Endothelial cell of umbilical vein (primary cell): ENCODE measurements around the gene MCC. TPM values are rescaled to one million over a fixed set of nuclear protein-coding genes. Genes with fewer than 3 reads are reported as not detected.
A peak's percentile ranks its signal among the peaks of the same experiment; 100 is the strongest.

Experiments used
- BruUV-seq: library from RNA; stranded (reverse); fragments of 400-500 nt; replicated peaks from 2 replicates; lab custom pipeline; 2021; lab: Mats Ljungman, UMichigan
- CTCF ChIA-PET: fragments of 300-600, 350-600 bp; sonication (Branson Sonifier 250); formaldehyde crosslinking; loops from one replicate; lab custom pipeline; 2021; ENCODE audit warnings: antibody characterized with exemption, inconsistent platforms; lab: Charles Lee
- POLR2A ChIA-PET: fragments of 300-600, 350-600 bp; sonication (Branson Sonifier 250); formaldehyde crosslinking; loops from one replicate; lab custom pipeline; 2021; ENCODE audit warnings: antibody characterized with exemption, inconsistent platforms; lab: Charles Lee
- DNase-seq: peaks from one replicate; pipeline ENCODE4 v3.0.0-alpha.2; 2011; ENCODE audit warnings: low read depth, low spot score
- FAIRE-seq: peaks from 2 replicates; lab custom pipeline; 2011; peaks lifted over from hg19 to GRCh38; lab: Jason Lieb, UNC
- H2AFZ ChIP-seq: 2 replicates; pipeline ENCODE4 v1.6.0; 2012; ENCODE audit warnings: low read depth, low read length, control low read depth, inconsistent platforms
- H3K27ac ChIP-seq: 2 replicates; pipeline ENCODE4 v1.5.1; 2011; ENCODE audit warnings: low read depth, mild to moderate bottlenecking, control low read depth, low read length, moderate library complexity; ENCODE audit not compliant: insufficient read depth
- H3K27me3 ChIP-seq, 2 experiments: 2 replicates each; pipeline versions ENCODE4 v1.6.0 to v1.6.1; 2011; ENCODE audit warnings: low read length in 2 of 2, mixed read lengths in 1 of 2; ENCODE audit not compliant: control insufficient read depth in 2 of 2, insufficient read depth in 2 of 2
- H3K36me3 ChIP-seq, 2 experiments: 2 replicates in 1 of 2; 3 replicates in 1 of 2; pipeline ENCODE4 v1.5.1; 2011; ENCODE audit warnings: low read length in 2 of 2, mild to moderate bottlenecking in 1 of 2, moderate library complexity in 1 of 2; ENCODE audit not compliant: control insufficient read depth in 2 of 2, insufficient read depth in 2 of 2; ENCODE audit errors: extremely low read depth in 1 of 2
- H3K4me1 ChIP-seq: 3 replicates; pipeline ENCODE4 v1.5.1; 2011; ENCODE audit warnings: mild to moderate bottlenecking, low read length; ENCODE audit not compliant: control insufficient read depth, insufficient read depth; ENCODE audit errors: extremely low read depth
- H3K4me2 ChIP-seq: 2 replicates; pipeline ENCODE4 v1.6.1; 2011; ENCODE audit warnings: low read length, control low read depth, mixed read lengths; ENCODE audit not compliant: insufficient read depth
- H3K4me3 ChIP-seq, 3 experiments: fragments of 200-600 bp in 1 of 3; sonication (generic), shearing (Covaris generic) in 1 of 3; replicated peaks in 1 of 3; 2 replicates each; pipeline ENCODE4 v1.5.1; 2011 to 2016; ENCODE audit warnings: control low read depth in 3 of 3, low read length in 3 of 3, mild to moderate bottlenecking in 2 of 3, inconsistent platforms in 1 of 3, low read depth in 1 of 3, moderate library complexity in 1 of 3; ENCODE audit not compliant: insufficient read depth in 1 of 3
- H3K79me2 ChIP-seq: 2 replicates; pipeline ENCODE4 v1.6.0; 2012; ENCODE audit warnings: low read length, inconsistent platforms; ENCODE audit not compliant: control insufficient read depth, insufficient read depth
- H3K9ac ChIP-seq: replicated peaks from 2 replicates; pipeline ENCODE3; 2011; ENCODE audit warnings: low read length, control low read depth; ENCODE audit not compliant: insufficient read depth; ENCODE audit errors: extremely low read depth
- H3K9me1 ChIP-seq: replicated peaks from 3 replicates; pipeline ENCODE4 v1.6.0; 2011; ENCODE audit warnings: mild to moderate bottlenecking, low read length; ENCODE audit not compliant: control insufficient read depth, insufficient read depth; ENCODE audit errors: extremely low read depth
- H3K9me3 ChIP-seq: replicated peaks from 2 replicates; pipeline ENCODE4 v1.5.1; 2012; ENCODE audit warnings: low read length, inconsistent platforms; ENCODE audit not compliant: control insufficient read depth, insufficient read depth
- H4K20me1 ChIP-seq: replicated peaks from 2 replicates; pipeline ENCODE3; 2011; ENCODE audit warnings: mild to moderate bottlenecking, low read length; ENCODE audit not compliant: control insufficient read depth, insufficient read depth; ENCODE audit errors: extremely low read depth
- EZH2 ChIP-seq: IDR thresholded peaks from 2 replicates; pipeline ENCODE4 v1.6.1; 2012; ENCODE audit warnings: borderline replicate concordance, low read depth, mild to moderate bottlenecking, moderate library complexity, low read length, inconsistent platforms; ENCODE audit not compliant: severe bottlenecking
- FOS ChIP-seq: IDR thresholded peaks from 2 replicates; pipeline ENCODE4 v1.6.1; 2011; ENCODE audit warnings: mild to moderate bottlenecking, low read length, moderate library complexity, borderline replicate concordance; ENCODE audit not compliant: insufficient read depth
- GATA2 ChIP-seq: IDR thresholded peaks from 2 replicates; pipeline ENCODE4 v1.7.0; 2011; ENCODE audit warnings: low read depth, mild to moderate bottlenecking, moderate library complexity, mixed read lengths, low read length; ENCODE audit not compliant: insufficient read length, insufficient read depth
- dilution Hi-C: fragments of 300-500 bp; cut with MboI; formaldehyde crosslinking; loops from one replicate; pipeline ENCODE4 v1.15.0; 2019; ENCODE audit warnings: low sequenced_read_pairs; ENCODE audit not compliant: extremely low pct_ligation_motif_present
- intact Hi-C: fragments of 100-400 bp; cut with micrococcal nuclease; formaldehyde crosslinking; loops from one replicate; pipeline ENCODE4 v1.10.0; 2022
- polyA plus RNA-seq, 4 experiments: library from polyadenylated mRNA; depleted of rRNA in 3 of 4; stranded (reverse) in 3 of 4; unstranded in 1 of 4; fragments of >200 nt; gene quantifications; 2 replicates each; pipeline versions ENCODE4 v1.2.1 to v1.2.3, GENCODE V29; 2011 to 2012; ENCODE audit warnings: missing spikeins in 1 of 4
- total RNA-seq: library from RNA; stranded (reverse); gene quantifications from 2 replicates; pipeline ENCODE4 v1.2.3, GENCODE V29; 2021
- TF ChIP-seq, protein P1 (sequence below), 2 donors: IDR thresholded peaks; 1 replicate in 1 of 2; 2 replicates in 1 of 2; pipeline ENCODE4 v1.5.1; 2011; ENCODE audit warnings: low read length in 2 of 2, mild to moderate bottlenecking in 2 of 2, moderate library complexity in 2 of 2, control low read depth in 1 of 2, inconsistent platforms in 1 of 2, low read depth in 1 of 2; ENCODE audit not compliant: insufficient read depth in 1 of 2; ENCODE audit errors: extremely low read depth in 1 of 2

The MCC gene
- total and polyA plus RNA-seq, 2 donors (not counting 3 experiments of a cell fraction or from before 2014, with no cell fraction given) = 6.9 to 27.5 TPM

DNA sequence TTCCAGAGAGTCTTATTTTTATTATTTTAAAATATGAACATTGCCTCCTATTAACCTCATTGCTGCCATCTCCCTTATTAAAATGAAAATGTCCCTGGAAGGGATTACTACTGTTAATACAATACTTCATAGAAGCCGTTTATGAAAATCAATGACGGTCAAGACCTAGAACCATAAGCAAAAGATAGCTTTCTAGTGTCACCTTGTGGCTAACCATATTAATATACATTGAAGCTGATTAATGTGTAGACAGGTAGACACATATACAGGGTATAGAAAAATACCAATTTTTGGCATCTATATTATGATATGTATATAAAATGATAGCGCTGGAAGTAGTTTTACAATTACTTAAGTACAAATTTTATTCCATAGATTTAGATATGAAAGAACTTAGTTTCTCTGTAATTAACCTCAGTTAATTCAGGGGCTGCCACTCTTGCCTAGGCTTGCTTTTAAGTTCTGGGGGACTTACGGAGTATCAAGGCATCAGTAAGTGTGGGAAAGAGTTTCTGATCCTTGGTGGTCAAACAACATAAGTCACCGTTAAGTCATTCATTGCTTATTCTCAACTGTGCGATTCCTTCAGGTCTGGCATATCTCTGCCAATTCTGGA is 22.7 kb upstream of the MCC start:
- Histone ChIP-seq H2AFZ (no peak overlapping the region), H3K4me1 (peaks cover 15% of the 10 kb centered on the region), H3K4me2 (no peak overlapping the region), H3K27ac (no peak overlapping the region), H4K20me1 (no peaks in the 10 kb centered on the region), H3K79me2 (peaks cover 16% of the 10 kb centered on the region), H3K9ac (no peak overlapping the region), H3K36me3 (no peaks in the 10 kb centered on the region), H3K27me3 (peaks cover 10 to 20% of the 10 kb centered on the region in 2 experiments), H3K9me1 (no peaks in the 10 kb centered on the region), H3K9me3 (no peaks in the 10 kb centered on the region), H3K4me3 (no peak overlapping the region)
- dilution Hi-C loops (no loop called here), intact Hi-C loops (loop anchor here (1.0 to 10.0 kb wide), 5 partner anchors 132 to 589 kb away; partner anchors contain the start of gene REEP5)
- DNase-seq = peak; percentile 68
- ChIA-PET CTCF (interaction anchor here (0.5 to 4.0 kb wide), 43 partner anchors 9 to 524 kb away, joined by 3 to 263 read pairs (median 4); partner anchors contain the start of gene MCC), POLR2A (interaction anchor here (0.7 kb wide), 1 partner anchor 174 kb away, joined by 4 read pairs; no protein-coding TSS in a partner anchor)
- TF ChIP-seq, protein P1, sequence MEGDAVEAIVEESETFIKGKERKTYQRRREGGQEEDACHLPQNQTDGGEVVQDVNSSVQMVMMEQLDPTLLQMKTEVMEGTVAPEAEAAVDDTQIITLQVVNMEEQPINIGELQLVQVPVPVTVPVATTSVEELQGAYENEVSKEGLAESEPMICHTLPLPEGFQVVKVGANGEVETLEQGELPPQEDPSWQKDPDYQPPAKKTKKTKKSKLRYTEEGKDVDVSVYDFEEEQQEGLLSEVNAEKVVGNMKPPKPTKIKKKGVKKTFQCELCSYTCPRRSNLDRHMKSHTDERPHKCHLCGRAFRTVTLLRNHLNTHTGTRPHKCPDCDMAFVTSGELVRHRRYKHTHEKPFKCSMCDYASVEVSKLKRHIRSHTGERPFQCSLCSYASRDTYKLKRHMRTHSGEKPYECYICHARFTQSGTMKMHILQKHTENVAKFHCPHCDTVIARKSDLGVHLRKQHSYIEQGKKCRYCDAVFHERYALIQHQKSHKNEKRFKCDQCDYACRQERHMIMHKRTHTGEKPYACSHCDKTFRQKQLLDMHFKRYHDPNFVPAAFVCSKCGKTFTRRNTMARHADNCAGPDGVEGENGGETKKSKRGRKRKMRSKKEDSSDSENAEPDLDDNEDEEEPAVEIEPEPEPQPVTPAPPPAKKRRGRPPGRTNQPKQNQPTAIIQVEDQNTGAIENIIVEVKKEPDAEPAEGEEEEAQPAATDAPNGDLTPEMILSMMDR (IDR thresholded peaks at IDR 0.05; ENCODE audit: extremely low read depth in 1 of 2, insufficient read depth in 1 of 2, low read depth in 1 of 2, low read length in 2 of 2) = peak; percentile 24 to 30
- TF ChIP-seq GATA2 = no peak
- TF ChIP-seq EZH2 = no peak
- TF ChIP-seq FOS = no peak
- no TSS peak for BruUV-seq
- no peak for FAIRE-seq
